Inflammatory macrophage treated with lipopolysaccharide for 4 hours (primary cell): Measurements from ENCODE around the gene POC1B.

Experiments used
- DNase-seq: peaks from one replicate; pipeline ENCODE4 v3.0.0-alpha.2; 2020

The POC1B gene

DNA sequence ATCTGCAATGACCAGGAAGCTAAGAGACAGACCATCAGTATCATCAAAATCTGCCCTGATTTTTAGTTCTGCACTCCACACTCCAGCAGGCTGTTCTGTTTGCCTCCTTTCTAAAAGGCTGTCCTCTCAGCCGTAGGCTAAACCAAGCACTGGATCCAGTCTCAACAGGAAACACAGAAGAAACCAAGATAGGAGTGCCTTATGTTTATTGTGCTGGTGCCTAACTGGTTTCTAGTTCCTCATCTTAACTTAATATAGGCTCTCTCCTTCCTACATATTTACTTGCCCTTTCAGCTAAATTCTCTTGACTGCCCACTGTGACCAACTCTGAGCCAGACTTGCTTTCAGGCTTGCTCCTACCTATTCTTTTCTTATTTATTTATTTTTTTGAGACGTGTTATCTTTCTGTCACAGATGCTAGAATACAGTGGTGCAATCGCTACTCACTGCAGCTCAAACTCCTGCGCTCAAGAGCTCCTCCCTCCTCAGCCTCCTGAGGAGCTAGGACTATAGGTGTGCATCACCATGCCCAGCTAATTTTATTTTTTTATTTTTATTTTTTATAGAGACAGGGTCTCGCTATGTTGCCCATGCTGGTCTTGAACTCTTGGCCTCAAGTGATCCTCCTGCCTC, 32.1 kb downstream of the POC1B start:
- DNase-seq = peak; percentile 46

DNA sequence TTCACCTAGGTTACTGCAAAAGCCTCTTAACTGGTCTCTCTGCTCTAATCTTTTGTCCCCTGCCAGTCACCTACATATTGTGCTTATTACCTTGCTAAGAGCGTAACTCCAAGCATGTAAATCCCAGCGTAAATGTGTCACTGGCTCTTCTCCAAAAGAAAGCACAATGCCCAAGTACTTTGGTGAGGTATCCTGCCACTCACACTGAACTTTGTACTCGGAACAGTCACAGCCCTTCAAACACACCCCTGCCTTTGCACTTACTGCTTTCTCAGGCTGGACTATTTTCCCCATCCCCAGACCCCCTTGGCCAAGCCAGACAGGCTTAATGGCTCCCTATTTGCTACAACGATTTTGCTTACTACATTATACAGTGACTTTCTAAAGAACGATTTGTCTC, 33.0 kb downstream of the POC1B start:
- DNase-seq = no peak

DNA sequence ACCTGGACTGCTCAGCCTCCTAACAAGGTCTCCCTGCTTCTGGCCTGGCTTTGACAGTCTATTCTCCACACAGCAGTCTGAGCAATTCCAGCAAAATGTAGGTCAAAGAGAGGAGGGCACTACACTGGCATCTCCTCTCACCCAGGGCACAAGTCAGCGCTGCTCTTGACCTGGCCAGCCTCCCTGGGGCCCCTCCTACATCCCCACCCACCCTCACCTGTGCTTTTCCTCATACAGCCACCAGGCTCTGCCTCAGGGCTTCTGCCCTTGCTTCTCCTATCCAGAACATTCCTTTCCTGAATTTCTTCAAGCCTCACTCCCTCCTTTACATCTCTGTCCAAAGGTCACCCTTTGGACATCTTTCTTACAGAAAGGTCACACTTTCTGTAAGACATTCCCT, 34.9 kb downstream of the POC1B start:
- no peak for DNase-seq

DNA sequence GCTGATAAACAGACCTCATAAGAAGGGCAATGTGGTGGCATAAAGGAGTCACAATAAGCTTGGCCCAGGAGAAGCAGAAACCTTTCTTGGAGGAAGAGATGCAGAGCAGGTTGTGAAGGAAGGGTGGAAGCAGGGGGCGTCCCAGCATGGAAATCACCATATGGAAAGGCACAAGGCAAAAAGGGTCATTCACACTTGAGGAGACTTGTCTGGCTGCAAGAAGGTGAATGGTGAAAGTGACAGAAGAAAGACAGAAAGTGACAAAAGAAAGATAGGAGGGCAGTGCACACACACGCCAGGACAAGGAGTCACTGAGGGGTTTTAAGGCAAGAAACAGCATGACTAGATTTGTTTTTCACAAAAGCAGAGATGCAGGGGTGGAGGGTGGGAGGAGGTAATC, 39.6 kb downstream of the POC1B start:
- DNase-seq = no peak

DNA sequence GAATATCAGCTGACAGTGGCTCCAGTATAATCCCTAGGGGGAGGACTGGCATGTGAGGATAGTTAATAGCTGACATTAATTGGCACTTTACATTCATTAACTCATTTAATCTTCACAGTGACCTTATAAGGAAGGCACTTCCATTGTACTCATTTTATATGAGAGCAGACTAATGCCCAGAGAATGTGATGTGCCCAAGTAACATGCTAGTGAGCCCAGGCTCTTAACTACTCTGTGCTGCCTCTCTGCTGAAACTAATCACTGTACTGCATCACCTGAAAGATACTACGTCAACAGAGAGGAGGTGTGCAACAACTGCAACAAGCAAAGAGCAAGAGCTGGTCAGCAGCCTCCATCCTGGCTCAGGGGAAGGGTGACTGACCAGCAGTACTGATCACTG, 41.4 kb downstream of the POC1B start:
- no peak for DNase-seq

DNA sequence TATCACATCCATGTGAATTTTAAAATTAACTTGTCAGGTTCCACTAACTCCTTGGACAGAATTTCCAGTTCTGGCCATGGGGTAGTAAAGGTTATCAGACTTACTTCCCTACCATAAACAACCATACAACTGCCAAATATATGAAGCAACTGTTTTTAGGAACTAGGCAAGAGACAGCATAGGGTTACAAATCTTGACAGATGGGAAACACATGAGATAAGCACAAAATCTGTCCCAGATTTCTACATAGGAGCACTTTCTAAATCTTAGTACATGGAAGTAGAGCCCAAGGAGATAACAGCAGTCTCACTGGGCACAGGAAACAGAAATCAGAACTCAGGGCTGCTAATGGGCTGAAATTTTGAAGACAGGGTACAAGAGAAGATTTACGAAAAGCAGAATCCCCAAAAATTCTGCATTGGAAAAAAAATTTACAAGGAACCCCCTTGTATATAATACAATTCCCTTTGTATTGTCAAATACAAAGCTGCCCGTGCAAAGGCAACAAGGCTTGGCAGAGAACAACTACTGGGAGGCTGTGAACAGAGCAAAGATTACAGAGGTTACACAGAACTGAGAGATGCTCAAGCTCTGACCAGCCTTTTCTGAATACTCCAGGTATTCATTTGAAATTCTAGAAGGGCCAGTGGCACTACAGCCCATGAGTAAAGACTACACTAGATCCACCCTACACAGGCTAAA, 44.5 kb downstream of the POC1B start:
- peak; percentile 86 for DNase-seq

DNA sequence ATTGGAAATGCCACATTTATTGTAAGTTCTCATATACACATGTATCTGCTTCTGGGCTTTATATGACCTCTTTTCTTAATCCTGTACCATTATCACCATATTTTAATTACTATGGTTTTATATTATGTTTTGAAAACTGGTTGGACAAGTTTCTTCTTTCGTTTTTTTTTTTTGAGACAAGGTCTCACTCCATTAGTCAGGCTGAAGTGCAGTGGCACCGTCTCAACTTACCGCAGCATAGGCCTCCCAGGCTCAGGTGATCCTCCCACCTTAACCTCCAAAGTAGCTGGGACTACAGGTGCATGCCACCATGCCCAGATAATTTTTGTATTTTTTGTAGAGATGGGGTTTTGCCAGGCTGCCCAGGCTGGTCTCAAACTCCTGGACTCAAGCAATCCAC, 45.9 kb downstream of the POC1B start:
- DNase-seq = no peak

DNA sequence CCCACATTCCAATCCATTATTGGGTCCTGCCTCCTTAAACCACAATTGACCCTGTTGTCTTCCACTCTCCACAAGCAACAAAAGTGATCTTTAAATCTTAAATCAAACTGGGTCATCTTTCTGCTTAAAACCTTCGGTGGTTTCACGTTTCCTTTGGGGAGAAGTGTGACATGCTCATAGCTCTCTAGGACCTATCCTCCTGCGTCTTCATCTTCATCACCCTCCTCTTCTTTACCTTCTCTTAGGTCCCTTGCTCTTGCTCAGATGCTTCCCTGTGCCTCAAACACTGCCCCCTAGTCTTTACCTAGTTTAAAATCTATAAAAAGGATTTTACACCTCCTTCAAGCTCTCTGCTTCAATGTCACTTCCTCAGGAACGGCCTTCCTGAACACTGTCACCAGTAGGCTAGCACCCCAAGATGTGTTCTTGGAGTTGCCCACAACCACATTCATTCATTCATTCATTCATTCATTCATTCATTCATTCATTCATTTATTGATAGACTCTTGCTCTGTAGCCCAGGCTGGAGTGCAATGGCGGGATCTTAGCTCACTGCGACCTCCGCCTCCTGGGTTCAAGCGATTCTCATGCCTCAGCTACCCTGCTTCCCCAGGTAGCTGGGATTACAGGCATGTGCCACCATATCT, 48.1 kb downstream of the POC1B start:
- no peak for DNase-seq

DNA sequence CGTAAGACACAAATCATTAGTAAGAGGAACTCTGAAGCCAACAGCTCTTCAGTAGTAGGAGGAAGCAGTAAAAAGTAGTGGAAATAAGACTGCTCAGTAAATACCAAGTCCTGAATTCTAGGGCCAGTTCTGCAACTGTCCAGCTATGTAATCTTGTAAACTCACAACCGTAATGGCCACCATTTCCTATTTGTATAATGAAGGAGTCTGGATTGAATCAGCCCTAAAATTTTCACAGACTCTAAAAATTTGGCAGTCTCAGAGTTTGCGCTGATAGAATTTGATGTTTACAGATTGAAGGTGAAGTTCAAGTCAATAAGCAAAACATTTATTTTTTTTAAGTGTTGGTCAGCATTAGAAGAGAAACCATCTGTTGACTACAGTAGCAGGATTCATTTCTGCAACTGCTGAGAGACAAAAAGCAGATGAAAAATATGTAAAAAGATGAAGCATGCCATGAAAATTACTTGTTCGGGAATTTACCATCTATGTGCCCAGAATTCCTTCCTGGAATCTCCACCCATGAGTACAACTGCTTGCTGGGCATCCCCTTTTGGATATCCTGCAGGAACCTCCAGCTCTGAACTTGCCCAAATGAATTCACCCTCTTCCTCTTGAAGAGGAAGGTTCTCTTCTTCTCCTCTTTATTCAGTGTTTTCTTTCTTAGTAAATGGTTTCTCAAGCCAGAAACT, 48.8 kb downstream of the POC1B start:
- peak; percentile 40 for DNase-seq

DNA sequence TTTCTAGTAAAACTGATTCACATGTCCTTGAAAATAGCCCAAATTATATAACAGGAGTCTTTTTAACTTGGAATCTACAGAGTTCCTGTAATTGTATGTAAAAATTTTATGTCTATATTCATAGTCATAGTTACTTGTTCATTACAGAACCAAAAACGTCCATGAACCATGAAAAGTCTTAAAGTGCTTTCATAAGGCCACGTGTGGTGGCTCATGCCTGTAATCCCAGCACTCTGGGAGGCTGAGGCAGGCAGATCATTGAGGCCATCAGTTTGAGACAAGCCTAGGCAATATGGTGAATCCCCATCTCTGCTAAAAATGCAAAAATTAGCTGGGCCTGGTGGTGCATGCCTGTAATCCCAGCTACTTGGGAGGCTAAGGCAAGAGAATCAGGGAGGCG, 49.6 kb downstream of the POC1B start:
- no peak for DNase-seq

DNA sequence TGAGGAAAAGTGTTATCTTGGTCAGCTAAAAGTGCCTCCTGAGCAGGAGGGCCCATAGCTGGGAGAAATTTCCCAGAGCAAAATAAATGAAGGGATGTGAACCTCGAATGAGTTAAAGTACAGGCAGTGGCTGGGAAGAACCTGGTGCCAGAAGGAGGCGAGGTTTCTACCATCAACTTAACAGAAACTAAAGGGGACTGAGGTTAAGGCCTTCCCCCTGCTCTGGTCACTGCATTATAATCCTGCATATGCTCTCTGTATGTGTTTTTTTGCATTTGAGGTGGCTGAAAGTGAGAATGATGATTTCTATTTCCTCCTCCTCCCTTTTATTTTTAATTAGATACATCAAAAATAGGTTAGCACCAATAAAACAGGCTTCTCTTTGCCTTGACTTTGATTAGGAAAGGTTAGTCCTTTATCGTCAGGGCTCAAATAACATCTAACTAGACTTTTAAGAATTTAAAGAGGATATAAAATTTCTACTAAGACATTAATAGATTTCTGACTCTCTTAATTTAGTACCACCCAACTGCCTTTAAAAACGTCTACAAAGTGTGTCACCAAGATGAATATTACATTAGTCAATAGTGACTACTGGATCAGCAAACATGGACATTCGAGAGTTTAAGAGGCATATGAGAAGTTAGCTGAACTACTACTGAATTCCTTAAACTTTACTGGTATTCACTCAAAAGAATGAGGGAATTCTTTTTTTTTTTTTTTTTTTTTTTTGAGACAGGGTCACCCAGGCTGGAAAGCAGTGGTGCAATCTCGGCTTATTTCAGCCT, 50.5 kb downstream of the POC1B start:
- DNase-seq = no peak

DNA sequence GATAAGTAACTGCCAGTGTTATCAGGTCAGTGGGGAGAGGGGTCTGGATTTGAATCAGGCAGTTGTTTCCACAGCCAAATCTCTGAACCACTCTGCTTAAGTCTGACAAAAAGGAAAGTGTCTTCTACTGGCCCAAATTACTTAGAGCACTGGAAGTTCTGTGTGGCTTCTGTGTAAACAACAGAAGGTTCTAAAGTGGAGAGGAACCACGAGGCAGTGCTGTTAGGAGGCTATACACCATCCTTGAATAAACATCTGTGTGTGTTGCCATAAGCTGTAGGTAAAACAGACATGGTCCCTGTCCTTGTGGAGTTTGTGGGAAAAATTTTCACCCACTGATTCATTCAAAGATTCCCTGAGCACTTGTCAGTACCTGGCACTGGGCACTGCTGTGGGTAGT, 51.2 kb downstream of the POC1B start:
- no peak for DNase-seq

DNA sequence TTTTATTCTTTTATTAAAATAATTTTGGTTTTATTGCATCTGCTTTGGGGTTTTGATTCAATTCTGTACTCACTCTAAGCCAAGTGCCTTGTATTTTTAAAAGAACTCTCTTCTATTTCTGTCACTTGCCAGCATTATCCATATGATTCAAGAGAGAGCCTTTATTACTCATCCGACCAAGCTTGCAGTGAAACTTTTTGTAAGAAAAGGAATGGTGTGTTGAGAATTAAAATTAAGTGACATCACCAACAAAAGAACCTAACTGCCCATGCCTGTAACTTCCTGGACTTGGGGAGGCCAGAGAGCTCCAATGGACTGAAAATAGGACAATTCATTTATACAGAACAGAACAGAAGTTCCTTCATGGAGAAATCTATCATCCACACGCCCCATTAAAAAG, 53.3 kb downstream of the POC1B start:
- peak; percentile 29 for DNase-seq

DNA sequence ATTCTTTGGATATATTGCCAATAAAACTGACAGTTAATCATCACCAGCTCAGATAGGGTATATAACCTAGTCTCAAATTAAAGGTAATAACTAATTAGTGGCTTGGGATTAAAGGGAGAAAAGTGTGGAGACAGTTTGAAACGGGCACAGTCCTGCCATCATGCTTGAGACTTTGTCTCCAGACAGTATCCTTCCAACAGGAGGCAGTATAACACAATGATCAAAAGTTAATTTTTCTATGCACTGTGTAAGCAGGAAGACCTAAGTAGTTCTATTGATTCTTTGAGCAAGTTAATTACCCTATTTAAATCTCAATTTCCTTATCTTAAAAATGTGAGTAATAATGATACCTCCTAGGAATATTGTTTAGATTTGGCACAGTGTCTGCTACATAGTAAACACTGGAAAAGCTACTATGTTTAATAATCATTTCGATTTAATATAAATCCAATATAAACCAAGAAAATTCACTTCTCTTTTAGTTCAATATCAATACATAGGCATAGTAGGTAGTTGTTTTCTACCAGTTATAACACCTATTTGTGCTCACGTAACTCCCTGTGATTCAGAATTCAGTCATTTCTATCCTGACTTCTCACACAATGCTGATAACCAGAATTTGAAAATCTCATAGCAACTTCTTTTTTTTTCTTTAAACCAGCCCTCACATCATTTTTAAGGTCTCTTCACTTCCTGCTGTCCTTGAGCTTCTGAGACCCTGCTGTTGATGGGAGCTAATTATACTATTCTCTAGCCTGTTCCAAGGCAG, 54.9 kb downstream of the POC1B start:
- peak; percentile 71 for DNase-seq

DNA sequence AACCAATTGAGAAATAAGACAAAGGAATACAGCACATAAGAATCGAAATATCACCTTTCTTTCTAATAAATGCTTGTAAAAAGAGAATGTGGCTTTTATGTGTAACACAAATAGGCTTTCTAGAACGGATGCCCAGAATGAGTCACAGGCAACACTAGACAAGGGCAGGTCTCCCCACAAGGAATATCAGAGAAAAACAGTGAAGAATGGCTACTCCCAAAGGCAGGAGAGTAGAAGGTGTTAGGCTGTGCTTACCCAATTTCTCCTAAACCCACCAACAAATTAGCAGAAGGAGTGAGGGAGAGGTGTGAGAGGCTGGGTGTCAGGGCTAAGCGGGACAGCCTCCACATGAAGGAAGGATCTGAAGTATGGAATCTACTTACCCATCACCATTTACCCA, 56.5 kb downstream of the POC1B start:
- peak; percentile 7 for DNase-seq

DNA sequence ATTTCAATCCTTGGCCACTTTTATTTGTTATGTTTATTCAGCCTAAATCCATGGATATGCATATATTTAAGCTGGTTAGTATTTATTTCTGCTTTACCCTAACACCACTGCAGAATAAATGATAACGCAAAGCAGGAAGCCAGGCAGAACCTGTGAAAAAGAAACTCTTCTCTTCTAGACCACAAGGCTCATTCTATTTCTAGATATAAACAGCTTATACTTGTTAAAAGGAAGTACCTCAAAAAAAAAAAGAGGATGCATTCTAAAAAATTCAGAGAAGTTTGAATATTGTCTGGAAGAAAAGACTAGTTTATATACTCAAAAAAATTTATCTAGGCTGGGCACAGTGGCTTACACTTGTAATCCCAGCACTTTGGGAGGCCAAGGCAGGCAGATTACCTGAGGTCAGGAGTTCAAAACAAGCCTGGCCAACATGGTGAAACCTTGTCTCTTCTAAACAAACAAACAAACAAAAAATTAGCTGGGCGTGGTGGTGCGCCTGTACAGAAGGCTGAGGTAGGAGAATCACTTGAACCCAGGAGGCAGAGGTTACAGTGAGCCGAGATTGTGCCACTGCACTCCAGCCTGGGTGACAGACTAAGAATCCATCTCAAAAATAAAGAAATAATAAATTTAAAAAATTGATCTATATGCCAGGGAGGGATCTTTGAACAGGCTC, 57.1 kb downstream of the POC1B start:
- DNase-seq = peak; percentile 22

DNA sequence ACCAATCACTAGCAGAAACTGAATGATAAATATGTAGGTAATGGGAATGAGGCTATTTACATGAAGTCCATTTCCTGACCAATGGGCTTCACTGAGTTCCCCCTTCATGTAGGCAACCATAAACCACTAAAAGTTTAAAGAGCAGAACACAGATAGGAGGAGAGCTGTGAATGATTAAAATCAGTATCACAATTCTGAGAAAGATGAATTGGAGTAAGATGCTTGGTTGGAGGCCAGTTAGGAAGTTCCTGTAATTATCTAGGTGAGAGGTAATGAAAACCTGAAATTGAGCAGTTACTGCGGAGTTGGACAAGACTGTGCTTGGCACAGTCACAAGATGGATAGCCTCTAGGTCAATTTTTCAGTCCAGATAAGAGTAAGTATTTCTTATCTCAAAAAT, 57.8 kb downstream of the POC1B start:
- no peak for DNase-seq

DNA sequence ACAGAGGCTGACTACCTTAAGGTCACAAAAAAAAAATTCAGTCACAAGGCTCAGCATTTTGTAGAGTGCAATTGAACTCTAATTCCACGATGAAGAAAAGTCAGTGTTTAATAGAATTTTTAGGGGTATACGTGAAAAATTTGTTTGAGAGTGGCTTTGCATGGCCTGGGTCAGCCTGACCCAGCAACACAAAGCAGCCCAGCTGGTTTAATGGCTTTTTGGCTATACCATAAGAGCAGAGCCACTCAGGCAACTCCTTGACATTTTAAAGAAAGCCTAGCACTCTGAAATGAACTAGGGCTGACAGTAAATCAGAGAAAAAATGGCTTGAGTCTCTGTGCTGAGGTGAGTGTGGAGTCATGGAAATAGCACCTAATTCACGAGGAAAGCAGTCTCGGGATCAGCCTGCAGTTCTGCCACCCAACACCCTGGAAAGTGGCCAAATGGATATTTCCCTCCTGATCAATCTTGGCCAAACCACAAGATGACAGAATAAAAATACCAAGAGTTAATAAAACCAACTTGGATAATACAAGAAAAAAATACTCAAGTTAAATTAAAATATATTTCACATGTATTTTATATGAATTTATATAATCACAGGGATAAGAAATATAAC, 60.8 kb downstream of the POC1B start:
- DNase-seq = no peak

DNA sequence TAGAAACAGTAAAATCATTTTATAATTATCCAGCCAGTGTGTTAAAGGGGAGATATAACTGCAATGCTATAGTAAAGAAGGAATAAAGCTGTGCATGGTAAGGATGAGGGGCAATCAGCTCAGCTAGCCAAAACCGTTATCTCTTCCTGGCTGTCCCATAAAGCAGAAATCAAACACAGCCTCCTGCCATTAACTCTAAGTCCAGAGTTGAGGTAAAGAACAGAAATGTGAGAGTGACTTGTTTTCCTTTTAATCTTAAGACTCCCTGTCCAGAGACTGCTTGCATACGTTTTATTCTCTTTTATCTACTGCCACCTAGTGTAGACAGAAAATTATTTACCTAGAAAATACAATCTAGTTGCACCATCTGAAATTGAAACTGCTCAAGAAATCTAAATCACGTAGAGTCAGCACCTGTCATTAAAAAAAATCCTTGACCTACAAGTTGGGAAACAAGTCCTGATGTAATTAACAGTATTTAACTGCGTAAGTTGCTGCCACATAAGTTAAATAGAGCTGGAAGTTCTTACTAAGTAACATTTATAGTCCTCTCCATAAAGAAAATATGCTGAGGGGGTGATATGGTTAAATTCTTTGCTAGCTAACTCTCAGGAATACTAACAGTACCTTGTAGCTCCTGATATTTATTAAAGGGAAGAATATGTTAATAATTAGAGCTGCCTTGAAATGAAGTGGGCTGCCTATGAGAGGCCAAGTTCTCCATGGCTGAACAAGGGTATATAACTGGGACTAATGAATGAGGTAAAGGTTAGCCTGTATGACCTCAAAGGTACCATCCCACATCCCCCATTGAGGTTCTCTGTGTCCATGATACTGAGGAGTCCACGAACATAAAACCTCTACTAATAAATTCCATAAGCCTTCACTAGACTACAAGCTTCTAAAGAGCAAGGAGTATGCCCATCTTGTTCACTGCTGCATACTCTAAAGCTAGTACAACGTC, 63.9 kb downstream of the POC1B start:
- DNase-seq = peak; percentile 83

DNA sequence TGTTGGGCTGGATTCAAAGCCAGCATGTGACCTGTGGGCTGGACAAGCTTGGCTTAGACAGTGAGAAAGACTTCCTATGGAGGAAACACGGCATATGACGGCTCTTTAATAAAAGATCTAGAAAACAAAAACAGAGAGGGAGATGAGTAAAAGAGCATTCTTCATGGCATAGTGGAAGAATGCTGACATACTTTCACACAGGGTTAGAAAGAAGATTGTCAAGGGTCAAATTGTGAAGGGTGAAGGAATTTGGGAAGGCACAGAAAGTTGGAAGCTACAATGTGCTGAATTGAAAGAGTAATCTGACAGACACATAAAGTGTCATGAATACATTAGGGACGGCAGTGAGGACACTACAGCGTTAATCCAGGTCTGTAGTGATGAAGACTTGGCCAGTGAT, 64.7 kb downstream of the POC1B start:
- peak; percentile 21 for DNase-seq
